GM21786 (cell line): ENCODE results near the gene OGDH.

Experiments
- ATAC-seq: cut with Tn5 transposase; IDR thresholded peaks from one replicate; pipeline ENCODE4 v1.9.1; 2021; ENCODE audit not compliant: unreplicated experiment

The OGDH gene

DNA sequence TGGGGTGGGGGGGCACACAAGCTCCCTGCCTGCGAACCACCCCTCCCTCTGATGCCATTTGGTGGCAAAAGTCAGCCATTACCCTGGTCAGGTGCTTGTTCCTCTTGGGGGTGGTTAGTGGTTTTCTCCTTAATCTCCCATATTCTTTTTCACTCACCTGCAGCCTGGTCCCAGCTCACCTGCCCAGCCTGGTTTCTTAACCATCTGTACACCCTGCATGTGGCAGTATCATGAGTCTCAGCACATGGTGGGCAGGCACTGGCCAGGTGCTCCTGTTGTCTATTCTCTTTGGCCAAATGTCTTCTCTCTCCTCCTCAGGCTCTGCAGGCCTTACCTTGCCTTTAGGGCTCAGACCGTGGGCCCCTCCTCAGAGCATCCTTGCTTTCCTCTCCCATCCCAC lies 30.5 kb downstream of the OGDH start:
- ATAC-seq: no peak

DNA sequence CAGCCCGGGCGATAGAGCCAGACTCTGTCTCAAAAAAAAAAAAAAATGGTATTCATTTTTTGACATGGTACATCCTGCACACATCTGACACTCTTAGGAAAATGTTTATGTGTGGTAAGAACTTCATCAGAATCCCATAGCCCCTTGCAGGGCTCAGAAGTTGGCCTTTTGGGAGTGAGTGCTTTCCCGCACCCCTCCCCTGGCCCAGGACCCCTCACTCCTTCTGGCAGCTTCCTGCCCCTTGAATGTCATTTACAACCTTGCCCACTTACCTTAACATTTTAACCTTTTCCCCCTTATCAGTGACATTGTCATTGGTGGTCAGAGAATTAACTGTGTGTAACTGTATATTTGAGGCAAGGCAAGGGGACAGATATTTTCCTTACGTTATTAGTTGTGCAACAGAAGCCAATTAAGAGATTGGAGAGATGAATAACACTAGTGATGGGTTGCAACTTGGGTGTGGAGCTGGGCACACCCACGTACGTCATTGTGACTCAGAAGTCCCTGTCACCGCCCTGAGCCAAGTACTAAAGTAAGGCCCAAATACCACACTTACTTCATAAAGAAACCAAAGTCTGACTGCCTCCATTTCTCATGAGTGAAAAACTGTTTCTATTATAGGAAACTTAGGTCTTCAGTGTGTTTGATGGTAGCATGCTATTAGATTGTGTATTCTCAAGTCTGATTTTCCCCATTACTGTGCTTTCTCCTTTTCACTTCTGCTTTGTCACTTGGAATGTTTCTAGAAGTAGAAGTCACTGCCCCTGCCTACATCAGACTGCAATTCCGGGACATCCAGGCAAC lies 31.6 kb downstream of the OGDH start:
- peak; percentile 44 for ATAC-seq

DNA sequence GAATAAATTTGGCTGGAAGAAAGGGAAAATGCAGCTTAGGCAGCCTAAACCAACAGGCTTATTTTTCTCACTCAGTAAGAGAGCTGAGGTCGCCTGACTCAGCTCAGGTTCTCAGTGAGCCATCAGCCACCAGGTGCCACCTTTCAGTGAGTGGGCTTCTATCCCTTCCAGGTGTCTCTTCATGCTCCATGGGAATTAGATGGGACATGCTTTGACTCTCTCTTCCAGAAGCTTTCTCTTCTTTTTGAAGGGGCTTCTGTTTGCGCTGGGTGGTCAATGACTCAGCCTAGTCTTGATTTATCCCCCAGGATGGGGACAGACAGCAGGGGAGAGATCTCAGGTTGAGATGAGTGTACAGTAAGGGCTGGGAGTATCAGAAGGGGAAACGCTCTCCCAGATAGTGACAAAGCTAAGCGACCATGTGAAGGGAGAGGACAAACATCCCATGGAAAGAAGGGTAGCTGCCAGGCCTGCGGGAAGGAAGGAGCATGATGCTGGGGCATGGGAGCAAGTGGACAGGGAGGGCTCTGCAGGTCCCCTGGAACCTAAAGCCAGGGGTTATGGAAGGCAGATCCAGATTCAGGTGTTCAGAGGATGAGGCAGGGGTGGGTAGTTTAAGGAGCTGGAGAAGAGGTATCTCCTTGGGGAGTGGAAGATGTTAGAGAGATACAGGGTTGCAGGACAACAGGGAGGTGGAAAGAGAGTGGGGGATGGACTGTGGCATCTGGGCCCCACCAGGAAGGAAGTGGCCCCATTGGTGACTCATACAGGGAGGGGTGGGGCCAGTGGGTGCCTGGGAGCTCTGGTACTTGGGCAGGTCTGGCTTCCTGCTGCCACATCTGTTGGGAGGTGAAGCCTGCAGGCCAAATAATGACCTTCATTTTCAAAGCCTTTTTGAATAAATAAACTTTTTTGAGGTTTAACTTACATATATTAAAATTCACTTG lies 32.5 kb downstream of the OGDH start:
- ATAC-seq: peak; percentile 74

DNA sequence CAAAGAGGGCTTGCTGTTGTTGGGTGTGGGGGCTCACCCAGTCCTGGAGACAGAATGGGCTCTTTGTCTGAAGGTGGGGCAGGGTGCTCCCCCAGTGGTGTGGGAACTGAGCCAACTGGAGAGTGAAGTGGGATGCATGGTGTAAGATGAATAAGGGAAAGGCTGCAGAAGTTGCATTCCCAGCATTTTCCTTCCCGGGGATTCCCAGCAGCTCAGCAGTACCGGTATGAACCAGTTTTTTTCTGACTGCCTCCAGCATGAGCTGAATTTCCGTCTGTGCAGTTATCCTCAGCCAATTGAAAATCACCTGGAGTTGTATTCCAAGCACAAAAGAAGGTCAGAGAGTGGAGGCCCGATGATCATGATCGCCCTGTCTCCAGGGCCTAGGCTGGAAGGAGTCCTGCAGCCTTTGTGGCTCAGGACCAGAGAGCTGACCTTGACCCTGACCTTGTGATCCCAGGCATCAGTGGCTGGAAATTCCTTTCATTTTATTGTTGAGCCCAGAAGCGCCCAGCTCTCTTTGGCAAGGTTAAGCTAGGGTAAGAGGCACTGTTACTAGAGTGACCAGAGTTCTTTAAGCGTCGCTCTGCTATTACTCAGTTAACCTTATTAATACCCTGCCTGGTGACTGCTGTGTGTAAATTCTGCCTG lies 33.4 kb downstream of the OGDH start:
- ATAC-seq: no peak

DNA sequence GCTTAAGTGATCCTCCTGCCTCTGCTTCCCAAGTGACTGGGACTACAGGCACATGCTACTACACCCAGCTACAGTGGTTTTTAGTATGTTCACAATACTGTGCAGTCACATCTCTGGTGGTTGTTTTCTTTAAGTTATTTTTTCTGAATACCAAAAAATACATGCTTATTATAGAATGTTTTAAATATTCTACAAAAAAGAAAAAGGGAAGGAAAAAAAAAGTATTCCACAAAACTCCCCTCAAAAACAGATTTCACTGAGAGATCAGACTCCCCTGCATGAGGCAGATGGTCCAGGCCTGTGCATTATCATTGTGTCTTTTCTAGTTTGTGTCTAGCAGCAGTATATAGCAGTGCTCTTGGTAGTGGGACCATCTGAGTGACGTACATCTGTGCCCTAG lies 36.8 kb downstream of the OGDH start:
- ATAC-seq: no peak

DNA sequence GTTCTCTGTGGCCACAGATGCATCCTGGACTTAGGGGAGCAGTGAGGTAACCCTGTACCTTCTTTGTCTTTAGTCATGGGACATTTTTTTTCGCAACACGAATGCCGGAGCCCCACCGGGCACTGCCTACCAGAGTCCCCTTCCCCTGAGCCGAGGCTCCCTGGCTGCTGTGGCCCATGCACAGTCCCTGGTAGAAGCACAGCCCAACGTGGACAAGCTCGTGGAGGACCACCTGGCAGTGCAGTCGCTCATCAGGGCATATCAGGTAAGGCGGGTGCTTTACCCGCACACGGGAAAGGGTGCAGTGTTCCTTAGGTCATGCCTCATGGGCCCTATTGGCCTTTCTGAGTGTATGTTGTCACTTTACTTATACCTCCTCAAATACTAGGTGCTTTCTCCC lies 38.8 kb downstream of the OGDH start:
- ATAC-seq: no peak

DNA sequence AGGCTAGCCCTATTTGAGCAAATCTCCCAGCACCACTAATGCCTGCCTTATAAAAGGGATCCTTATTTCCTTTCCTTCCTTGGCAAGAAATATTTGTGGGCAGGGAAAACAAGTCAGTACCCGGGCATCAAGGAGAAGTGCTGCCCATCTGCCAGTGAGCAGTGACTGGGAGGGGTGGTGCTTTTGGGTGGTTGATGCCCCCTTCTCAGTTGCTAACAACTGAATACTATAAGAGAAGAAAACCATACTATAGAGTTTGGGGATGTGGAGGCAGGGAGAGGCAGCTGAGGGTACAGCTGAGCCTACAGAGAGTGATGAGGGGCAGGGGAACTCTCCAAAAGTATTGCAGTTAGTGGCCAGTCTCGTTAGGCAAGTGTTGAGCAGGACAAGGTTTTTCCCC lies 39.3 kb downstream of the OGDH start:
- ATAC-seq: no peak

DNA sequence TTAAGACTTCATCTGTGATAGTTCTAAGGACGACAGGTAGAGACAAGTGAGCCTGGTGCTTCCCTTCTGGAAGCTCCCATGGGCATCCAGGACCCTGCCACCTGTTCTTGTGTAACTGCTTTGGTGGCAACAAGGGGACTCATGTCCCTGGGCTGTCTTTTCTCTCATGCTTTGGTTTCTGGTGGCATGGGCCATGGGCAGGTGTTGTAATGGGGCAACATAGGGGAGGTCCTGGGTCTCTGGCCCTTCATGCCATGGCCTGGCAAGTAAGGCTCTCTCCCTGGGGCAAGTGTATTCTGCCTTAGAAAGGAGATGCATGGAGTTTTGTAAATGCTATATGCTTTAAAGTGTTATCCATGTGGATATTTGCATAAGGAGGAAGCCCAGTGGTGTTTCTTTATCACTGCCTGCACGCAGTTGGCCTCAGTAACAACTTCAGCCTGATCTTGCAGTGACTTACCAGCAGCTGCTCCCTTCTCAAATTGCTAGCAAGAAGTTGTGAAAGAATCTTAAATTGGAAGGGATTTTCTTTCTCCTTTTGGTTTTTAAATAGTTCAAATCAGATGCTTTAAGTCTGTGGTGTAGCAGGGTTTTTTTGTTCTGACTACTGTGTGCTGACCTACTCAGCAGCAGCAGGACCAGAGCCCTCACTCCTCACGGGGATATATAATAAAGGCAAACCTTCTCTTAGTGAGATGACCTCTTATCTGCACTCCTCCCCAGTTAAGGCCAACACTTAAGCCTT lies 39.9 kb downstream of the OGDH start:
- no peak for ATAC-seq

DNA sequence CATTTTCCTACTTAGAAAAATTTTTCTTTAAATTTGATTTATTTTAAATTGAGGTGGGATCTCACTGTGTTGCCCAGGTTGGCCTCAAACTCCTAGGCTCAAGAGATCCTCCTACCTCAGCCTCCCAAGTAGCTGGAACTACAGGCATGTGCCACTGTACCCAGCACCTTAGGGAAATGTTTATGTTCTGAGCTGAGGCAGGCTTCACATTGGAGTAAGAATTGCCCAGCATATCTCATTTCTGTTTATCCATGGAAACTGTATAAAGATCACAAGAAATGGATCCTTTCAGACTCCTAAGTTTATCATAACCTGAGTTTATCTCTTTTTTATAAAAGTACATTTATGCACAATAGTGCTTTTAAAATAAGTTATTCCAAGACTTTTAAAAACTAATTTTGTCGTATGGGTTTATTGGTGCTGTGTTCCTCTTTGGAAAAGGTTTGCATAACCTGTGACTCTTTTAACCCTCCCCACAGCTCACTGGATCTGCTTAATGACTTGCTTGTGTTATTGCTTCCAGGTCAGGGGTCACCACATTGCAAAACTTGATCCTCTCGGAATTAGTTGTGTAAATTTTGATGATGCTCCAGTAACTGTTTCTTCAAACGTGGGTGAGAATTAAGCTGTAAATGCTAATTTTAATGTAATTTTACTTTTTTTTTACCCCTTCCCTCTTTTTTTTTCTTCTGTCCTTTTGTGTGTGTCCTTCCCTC lies 40.7 kb downstream of the OGDH start:
- no peak for ATAC-seq

DNA sequence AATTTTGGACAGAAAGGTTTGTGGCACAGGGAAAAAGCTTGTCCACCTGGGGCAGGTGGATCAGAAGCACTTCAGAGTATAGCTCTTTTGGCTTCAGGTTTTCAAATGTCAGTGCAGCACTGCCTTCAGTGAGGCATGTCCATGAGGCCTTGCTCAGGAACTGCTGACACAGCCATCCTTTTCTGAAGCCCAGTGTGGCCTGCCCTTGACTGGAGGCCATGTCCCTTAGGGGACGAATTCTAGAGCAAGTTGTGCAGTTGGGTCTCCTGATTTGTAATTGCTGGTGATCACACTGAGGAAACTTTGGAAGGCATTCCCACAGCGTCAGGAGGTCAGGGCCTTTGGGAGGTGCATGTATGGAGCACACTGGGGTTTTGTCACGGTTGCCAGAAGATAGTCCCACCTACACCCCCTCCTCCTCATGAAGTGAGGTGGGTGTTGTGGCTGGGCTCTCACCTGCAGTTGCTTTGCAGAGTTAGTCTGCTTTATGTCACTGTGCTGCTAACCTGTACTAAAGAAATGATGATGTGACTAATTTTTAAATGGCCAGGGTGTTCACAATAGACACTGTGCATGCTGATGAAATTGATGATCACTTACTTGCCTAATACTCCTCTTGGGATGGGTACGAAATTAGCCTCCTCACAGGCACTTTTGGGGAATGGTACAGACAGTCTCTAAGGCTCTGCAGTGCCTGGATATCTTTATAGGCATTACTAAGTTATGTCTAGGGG lies 41.7 kb downstream of the OGDH start:
- ATAC-seq: no peak

DNA sequence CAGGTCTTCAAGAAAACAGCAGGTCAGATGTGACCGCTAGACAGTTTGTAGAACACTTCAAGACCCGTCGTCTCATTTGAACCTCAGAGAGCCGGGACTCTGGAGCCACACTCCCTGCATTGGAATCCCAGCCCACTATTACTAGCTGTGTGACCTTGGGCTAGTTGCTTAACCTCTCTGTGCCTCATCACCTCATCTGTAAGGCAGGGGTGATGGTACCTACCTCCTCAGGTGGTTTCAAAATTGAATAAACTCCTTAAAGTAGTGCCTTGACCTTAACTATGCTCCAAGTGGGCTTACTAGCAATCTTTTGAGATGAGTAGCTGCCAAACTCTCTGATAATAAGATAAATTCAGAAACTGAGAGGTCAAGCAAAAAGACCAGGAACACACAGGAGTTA lies 43.8 kb downstream of the OGDH start:
- no peak for ATAC-seq

DNA sequence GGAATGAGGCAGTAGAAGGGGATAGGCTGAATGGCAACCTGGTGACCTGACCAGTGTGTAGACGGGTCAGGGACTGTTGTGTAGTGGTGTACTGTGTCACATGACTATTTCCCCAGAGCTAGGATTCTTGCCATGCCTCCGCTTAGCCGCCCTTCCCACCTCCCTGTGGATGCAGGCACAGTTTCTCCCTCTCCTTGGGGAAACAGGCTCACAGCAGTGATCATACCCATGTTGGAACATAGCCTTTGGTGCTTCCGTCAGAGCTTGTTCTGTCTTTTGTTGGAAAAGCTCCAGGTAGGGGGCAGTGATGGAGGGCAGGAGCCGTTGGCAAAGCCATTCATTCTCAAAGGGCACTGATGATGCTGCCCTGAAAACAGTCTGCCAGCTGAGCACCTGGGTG lies 44.3 kb downstream of the OGDH start:
- ATAC-seq: no peak

DNA sequence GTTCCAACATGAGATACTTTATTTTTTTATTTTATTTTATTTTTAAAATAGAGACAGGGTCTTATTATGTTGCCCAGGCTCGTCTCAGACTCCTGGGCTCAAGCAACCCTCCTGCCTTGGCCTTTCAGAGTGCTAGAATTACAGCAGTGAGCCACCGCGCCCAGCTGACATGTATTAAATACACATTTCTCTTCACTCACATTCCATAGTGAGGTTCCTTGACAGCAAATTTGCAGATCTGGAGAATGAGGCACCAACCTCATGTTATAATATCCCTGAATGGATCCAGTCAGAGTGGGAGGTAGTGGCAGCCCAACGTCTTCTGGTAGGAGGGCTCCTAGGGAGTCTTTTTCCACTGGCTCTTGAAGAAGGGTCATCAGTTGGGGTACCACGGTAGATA lies 46.1 kb downstream of the OGDH start:
- ATAC-seq: no peak

DNA sequence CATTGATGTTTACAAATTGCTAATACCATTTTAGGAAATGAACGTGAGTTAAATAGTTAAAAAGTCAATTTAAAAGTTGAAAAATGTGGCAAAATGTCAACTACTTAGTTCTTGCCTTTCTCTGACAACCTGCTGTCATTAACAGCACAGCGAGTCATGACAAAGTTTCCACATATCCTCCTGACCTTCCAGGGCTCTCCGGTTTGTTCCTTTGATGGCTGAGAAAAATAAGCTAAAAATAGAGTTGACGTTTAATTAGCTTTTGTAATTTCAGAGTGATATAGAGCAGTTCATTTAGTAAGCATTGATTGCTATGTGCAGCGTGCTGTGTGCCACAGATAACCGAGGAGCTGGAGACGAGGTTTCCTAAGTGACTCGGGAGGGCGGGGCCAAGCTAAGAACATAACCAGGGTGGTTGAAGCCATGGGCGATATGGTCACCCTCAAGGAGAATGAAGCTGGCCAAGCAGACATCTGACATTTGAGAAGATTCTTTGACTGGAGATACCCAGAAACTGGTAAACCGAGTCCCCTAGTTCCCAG lies 47.9 kb downstream of the OGDH start:
- no peak for ATAC-seq

DNA sequence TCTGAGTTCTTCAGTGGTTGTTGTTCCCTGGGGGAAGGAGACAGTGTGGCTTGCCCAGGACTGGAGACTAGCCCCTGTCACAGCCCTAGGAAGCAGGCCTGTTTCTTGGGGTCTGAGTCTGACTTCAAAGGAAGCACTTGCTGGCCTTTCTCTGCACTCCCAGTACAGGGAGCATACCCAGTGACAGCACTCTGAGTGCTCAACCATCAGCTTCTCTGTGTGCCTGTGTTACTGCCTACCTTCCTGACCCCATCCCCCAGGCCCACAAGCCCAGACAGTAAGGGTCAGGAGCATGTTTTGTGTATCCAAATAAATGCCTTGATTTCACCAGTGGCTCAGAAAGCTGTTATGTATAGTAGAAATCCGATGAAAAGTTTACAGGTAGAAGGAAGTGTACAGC lies 48.9 kb downstream of the OGDH start:
- no peak for ATAC-seq

DNA sequence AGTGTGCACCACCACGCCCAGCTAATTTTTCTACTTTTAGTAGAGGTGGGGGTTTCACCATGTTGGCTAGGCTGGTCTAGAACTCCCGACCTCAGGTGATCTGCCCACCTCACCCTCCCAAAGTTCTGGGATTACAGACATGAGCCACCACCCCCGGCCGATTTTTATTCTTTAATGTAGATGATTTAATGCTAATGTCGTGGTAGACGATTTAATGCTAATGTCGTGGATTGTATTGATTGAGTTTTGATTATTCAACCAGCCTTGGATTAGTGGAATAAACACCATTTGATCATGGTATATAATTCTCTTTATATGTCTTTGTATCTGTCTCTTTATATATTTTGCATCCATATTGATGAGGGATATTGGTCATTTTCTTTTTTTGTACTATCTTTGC lies 52.6 kb downstream of the OGDH start:
- ATAC-seq: no peak

DNA sequence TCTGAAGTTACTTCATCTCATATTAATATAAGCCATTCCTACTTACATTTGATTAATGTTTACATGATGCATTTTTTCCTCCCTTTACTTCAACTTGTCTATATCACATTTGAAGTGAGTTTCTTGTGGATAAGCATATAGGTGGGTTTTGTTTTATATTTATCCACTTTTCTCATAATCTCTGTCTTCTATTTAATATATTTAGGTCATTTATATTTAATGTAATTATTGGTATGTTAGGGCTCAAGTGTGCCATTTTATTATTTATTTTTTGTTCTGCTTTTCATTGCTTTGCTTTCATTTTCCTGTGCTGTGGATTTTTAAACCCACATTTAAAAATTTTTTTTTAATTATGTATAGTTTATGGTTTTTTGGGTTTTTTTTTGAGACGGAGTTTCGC lies 54.8 kb downstream of the OGDH start:
- ATAC-seq: no peak

DNA sequence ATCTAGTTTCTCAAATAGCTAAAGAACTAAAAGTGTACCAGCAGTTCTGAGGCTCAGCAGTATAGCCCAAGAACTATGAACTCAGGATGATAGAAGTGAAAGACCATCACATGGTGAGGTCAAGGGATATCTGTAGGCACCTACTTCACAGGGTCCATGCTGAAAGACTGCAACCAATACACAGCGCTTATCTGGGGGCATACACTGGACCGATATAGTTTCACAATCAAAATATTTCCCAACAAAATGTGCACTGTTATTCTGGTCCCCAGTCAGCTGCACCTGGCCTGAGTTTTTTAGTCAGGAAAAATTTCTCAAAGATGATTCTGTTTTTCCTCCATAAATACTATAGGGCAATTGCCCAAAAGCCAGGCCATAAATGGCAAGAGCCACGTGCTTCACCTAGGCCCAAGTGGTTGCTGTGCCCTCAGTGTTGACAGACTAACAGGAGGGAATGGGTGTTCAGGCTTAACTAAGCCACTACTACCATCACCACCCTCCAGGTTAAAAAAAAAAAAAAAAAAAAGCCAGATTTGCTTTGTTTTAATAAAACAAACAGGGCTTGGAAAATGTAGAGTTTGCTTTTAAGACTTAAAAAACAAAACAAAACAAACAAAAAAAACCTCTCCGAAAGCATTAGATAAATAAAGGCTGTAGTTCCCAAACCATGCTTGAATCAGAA lies 58.5 kb downstream of the OGDH start:
- ATAC-seq: no peak
